ENCODE data around the gene PAK5. TPM values are rescaled to one million over a fixed set of nuclear protein-coding genes. Genes with fewer than 3 reads are reported as not detected.

The PAK5 gene
- total RNA-seq, 4 donors from 2014 or later: 0.05 to 6.6 (median 0.54) TPM; not detected in 1

DNA sequence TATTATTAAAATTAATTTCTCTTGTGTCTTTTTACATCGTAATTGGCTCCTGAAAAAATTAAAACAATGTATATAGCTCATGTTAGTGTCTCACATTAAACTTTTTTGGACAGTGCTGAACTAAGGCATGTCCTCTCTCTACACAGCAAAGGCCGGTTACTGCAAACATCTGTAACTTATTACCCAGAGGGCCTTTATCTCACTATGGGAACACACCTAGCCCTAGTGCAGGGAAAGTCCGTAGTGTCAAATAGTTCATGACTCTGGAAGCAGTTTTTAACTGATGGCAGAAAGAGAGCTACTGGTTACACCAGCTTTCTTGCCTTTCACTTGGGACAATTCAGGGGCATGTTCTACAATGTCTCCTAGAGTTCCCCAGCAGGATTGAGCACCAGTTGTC lies 82.2 kb downstream of the PAK5 start:
- no peak overlapping the region for H3K27ac ChIP-seq
- peaks cover 0 to 12% (median 0%) of the 10 kb centered on the region in 3 donors for H3K9me3 ChIP-seq
- 70 to 88% methylated on average over 3 of the region's 3 CpGs for WGBS, 2 donors (ENCODE audit: low coverage in 1 of 2)
- H3K36me3 ChIP-seq: no peaks in the 10 kb centered on the region
- ATAC-seq: no peak
- no peaks in the 10 kb centered on the region for H3K27me3 ChIP-seq
- no peaks in the 10 kb centered on the region for H3K4me1 ChIP-seq
- H3K4me3 ChIP-seq: no peak overlapping the region
- TF ChIP-seq POLR2A (IDR thresholded peaks at IDR 0.05): no peak
- no peak for TF ChIP-seq EP300 (IDR thresholded peaks at IDR 0.05)
- TF ChIP-seq POLR2AphosphoS5 (IDR thresholded peaks at IDR 0.05): no peak
- TF ChIP-seq, protein P1, sequence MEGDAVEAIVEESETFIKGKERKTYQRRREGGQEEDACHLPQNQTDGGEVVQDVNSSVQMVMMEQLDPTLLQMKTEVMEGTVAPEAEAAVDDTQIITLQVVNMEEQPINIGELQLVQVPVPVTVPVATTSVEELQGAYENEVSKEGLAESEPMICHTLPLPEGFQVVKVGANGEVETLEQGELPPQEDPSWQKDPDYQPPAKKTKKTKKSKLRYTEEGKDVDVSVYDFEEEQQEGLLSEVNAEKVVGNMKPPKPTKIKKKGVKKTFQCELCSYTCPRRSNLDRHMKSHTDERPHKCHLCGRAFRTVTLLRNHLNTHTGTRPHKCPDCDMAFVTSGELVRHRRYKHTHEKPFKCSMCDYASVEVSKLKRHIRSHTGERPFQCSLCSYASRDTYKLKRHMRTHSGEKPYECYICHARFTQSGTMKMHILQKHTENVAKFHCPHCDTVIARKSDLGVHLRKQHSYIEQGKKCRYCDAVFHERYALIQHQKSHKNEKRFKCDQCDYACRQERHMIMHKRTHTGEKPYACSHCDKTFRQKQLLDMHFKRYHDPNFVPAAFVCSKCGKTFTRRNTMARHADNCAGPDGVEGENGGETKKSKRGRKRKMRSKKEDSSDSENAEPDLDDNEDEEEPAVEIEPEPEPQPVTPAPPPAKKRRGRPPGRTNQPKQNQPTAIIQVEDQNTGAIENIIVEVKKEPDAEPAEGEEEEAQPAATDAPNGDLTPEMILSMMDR (IDR thresholded peaks at IDR 0.05): no peak

DNA sequence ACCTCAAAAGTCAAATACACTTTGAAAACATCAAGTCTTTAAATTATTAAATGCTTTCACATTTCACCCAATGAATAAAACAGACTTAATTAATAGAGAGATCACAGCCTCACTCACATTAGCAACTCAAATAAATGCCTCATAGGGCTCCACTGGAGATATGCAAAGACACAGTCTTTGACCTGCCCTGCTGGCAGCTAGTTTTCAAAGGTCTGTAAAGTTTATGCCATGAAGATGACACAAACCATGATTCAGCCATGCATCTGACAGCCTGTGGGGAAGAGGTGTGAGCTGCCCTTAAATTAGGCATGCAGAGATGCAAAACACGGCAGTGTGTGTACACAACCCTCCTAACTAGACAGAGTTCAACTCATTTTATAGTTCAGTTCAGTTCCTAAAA lies 83.6 kb downstream of the PAK5 start:
- Histone ChIP-seq H3K27ac (no peak overlapping the region), H3K27me3 (no peaks in the 10 kb centered on the region), H3K36me3 (no peaks in the 10 kb centered on the region), H3K4me1 (no peaks in the 10 kb centered on the region), H3K4me3 (no peak overlapping the region), H3K9me3 (no peaks in the 10 kb centered on the region)
- no peak for TF ChIP-seq POLR2AphosphoS5 (IDR thresholded peaks at IDR 0.05)
- WGBS, 2 donors (ENCODE audit: low coverage in 1 of 2): 70 to 100% methylated on average over 1 of the region's 1 CpG
- no peak for ATAC-seq

DNA sequence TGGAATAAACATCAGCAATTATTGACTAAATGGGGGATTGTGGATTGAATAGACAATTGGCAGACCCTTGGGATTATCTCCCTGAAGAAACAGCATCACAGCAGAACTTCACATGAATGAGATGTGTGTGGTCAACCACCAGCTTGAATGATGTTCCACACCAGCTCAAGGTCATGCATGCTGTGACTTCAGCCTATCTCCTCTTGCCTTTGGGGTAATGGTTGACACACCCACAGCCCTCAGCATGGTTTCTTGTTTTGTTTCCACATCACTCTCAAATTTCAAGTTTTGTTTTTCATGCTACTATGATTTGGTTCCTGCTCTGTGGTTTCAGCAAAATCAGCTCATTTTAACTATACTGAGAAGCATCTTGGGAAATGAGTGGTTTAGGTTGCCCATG lies 94.3 kb downstream of the PAK5 start:
- Histone ChIP-seq H3K9me3 (peaks cover 0 to 5% (median 0%) of the 10 kb centered on the region in 3 donors), H3K4me1 (no peaks in the 10 kb centered on the region), H3K4me3 (no peak overlapping the region), H3K36me3 (no peaks in the 10 kb centered on the region), H3K27ac (no peak overlapping the region), H3K27me3 (no peaks in the 10 kb centered on the region)
- ATAC-seq: no peak
- TF ChIP-seq, protein P1 (IDR thresholded peaks at IDR 0.05): no peak
- TF ChIP-seq POLR2A (IDR thresholded peaks at IDR 0.05) (no peak), EP300 (IDR thresholded peaks at IDR 0.05) (no peak), POLR2AphosphoS5 (IDR thresholded peaks at IDR 0.05) (no peak)

DNA sequence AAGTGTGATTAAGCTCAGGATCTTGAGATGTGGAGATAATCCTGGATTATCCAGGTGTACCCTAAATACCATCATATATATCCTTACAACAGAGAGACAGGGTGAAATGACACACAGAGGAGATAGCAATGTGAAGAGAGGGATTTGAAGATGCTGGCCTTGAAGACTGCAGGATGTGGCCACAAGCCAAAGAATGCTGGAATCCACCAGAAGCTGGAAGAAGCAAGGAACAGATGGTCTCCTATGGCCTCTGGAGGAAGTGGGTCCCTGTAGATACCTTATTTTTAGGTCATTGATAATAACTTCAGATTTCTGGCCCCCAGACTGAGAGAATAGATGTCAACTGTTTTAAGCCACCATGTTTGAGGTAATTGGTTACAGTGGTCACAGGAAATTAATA lies 95.0 kb downstream of the PAK5 start:
- Histone ChIP-seq H3K27ac (no peak overlapping the region), H3K4me3 (no peak overlapping the region), H3K36me3 (no peaks in the 10 kb centered on the region), H3K9me3 (peaks cover 0 to 5% (median 0%) of the 10 kb centered on the region in 3 donors), H3K27me3 (no peaks in the 10 kb centered on the region), H3K4me1 (no peaks in the 10 kb centered on the region)
- no peak for TF ChIP-seq POLR2AphosphoS5 (IDR thresholded peaks at IDR 0.05)
- no peak for TF ChIP-seq EP300 (IDR thresholded peaks at IDR 0.05)
- no peak for TF ChIP-seq POLR2A (IDR thresholded peaks at IDR 0.05)
- TF ChIP-seq, protein P1 (IDR thresholded peaks at IDR 0.05): no peak
- no peak for ATAC-seq

DNA sequence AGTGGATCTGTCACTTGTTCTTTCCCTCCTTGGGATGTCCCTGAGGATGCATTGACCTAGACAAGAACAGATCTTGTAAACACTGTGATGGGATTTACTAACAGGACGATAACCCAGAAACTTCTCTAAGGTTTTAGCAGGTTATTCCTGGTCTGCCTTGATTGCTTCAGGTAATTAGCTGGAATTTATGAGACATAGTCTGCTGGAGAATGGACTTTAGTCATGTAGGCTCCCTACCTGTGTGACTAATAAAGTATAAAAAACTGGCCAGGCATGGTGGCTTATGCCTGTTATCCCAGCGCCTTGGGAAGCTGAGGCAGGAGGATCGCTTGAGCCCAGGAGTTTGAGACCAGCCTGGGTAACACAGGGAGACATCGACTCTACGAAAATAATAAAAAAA lies 96.1 kb downstream of the PAK5 start:
- Histone ChIP-seq H3K36me3 (no peaks in the 10 kb centered on the region), H3K27ac (no peak overlapping the region), H3K4me3 (no peak overlapping the region), H3K9me3 (peaks cover 0 to 5% (median 0%) of the 10 kb centered on the region in 3 donors), H3K27me3 (no peaks in the 10 kb centered on the region), H3K4me1 (no peaks in the 10 kb centered on the region)
- WGBS, 2 donors (ENCODE audit: low coverage in 1 of 2): 77 to 100% methylated on average over 2 to 4 of the region's 5 CpGs
- ATAC-seq: no peak
- TF ChIP-seq POLR2A (IDR thresholded peaks at IDR 0.05) (no peak), EP300 (IDR thresholded peaks at IDR 0.05) (no peak), POLR2AphosphoS5 (IDR thresholded peaks at IDR 0.05) (no peak)
- TF ChIP-seq, protein P1 (IDR thresholded peaks at IDR 0.05): no peak
